Vagina (tissue), 2 donors: Measurements from ENCODE around the gene FAM53A.

Experiments
- POLR2A ChIP-seq, 2 donors: fragments of 450-650 bp; IDR thresholded peaks; one replicate each; pipeline ENCODE4 v1.6.1; 2017; ENCODE audit warnings: antibody characterized with exemption in 2 of 2, mild to moderate bottlenecking in 2 of 2, moderate library complexity in 2 of 2
- TF ChIP-seq, protein P1 (sequence below), 3 experiments: fragments of 450-650 bp in 2 of 3; fragments of 200-600 bp in 1 of 3; sonication (generic) in 1 of 3; IDR thresholded peaks; one replicate each; pipeline ENCODE4 v1.5.1; 2017 to 2019; ENCODE audit warnings: antibody characterized with exemption in 3 of 3, mild to moderate bottlenecking in 2 of 3, moderate library complexity in 2 of 3

DNA sequence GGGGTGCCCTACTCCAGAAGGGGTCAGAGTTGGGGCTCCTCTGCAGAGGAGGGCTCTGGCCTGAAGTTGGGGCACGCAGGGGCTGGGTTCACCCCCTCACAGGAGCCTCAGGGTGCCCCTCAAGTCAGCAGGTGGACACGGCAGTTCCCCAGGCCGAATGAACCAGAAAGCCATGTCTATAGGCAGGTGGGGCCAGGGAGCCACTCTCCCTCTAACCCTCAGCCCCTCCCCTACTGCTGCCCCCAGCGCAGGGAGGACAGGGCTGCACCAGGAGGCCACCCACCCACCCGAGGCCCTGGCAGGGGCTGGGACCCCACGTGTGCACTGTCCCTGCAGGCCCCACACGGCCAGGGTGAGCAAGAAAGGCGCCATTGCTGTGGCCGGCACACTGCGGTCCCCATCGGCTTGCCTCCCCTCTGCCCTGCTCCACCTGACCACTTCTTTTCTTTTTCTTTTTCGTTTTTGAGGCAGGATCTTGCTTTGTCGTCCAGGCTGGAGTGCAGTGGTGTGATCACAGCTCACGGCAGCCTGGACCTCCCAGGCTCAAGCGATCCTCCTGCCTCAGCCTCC is 83.8 kb downstream of the FAM53A start:
- TF ChIP-seq, protein P1, sequence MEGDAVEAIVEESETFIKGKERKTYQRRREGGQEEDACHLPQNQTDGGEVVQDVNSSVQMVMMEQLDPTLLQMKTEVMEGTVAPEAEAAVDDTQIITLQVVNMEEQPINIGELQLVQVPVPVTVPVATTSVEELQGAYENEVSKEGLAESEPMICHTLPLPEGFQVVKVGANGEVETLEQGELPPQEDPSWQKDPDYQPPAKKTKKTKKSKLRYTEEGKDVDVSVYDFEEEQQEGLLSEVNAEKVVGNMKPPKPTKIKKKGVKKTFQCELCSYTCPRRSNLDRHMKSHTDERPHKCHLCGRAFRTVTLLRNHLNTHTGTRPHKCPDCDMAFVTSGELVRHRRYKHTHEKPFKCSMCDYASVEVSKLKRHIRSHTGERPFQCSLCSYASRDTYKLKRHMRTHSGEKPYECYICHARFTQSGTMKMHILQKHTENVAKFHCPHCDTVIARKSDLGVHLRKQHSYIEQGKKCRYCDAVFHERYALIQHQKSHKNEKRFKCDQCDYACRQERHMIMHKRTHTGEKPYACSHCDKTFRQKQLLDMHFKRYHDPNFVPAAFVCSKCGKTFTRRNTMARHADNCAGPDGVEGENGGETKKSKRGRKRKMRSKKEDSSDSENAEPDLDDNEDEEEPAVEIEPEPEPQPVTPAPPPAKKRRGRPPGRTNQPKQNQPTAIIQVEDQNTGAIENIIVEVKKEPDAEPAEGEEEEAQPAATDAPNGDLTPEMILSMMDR (IDR thresholded peaks at IDR 0.05) = no peak
- TF ChIP-seq POLR2A (IDR thresholded peaks at IDR 0.05) = no peak
